ENCODE measurements around the gene SLC25A25. TPM values are rescaled to one million over a fixed set of nuclear protein-coding genes. Genes with fewer than 3 reads are reported as not detected.

Gene SLC25A25
- total and polyA plus RNA-seq, 2 donors (not counting 3 experiments of a cell fraction or from before 2014, with no cell fraction given), result 18.1 to 20.2 TPM

- intact Hi-C loops (cut with micrococcal nuclease) (no loop called here), dilution Hi-C loops (cut with MboI; ENCODE audit: extremely low pct_ligation_motif_present, low sequenced_read_pairs) (no loop called here)
- H3K9me3 ChIP-seq (replicated peaks; ENCODE audit: control insufficient read depth, insufficient read depth, low read length), result no peaks in the 10 kb centered on the region
- H3K4me3 ChIP-seq (replicated peaks in 1 of 3; ENCODE audit: insufficient read depth in 1 of 3, low read depth in 1 of 3, low read length in 3 of 3), result no peak overlapping the region
- DNase-seq (ENCODE audit: low read depth, low spot score) (no peak), FAIRE-seq (no peak)
- H3K79me2 ChIP-seq (ENCODE audit: control insufficient read depth, insufficient read depth, low read length), result no peaks in the 10 kb centered on the region
- CTCF ChIA-PET, result interaction anchor here (2.0 kb wide), 1 partner anchor 29 kb away, joined by 7 read pairs; no protein-coding TSS in a partner anchor
- H4K20me1 ChIP-seq (replicated peaks; ENCODE audit: control insufficient read depth, extremely low read depth, insufficient read depth, low read length), result no peaks in the 10 kb centered on the region
- no peak overlapping the region for H3K4me2 ChIP-seq (ENCODE audit: insufficient read depth, low read length)
- H3K9me1 ChIP-seq (replicated peaks; ENCODE audit: control insufficient read depth, extremely low read depth, insufficient read depth, low read length), result no peaks in the 10 kb centered on the region
- H3K27me3 ChIP-seq (ENCODE audit: control insufficient read depth in 2 of 2, insufficient read depth in 2 of 2, low read length in 2 of 2), result no peaks in the 10 kb centered on the region
- H2AFZ ChIP-seq (ENCODE audit: low read depth, low read length), result no peak overlapping the region
- BruUV-seq (replicated peaks), result no TSS peak
- H3K9ac ChIP-seq (replicated peaks; ENCODE audit: extremely low read depth, insufficient read depth, low read length), result no peak overlapping the region
- H3K4me1 ChIP-seq (ENCODE audit: control insufficient read depth, extremely low read depth, insufficient read depth, low read length), result no peaks in the 10 kb centered on the region
- POLR2A ChIA-PET, result no interaction called here
- H3K36me3 ChIP-seq (ENCODE audit: control insufficient read depth in 2 of 2, extremely low read depth in 1 of 2, insufficient read depth in 2 of 2, low read length in 2 of 2), result no peaks in the 10 kb centered on the region
- TF ChIP-seq MYC (IDR thresholded peaks at IDR 0.05; ENCODE audit: low read depth, low read length) (no peak), GATA2 (IDR thresholded peaks at IDR 0.05; ENCODE audit: insufficient read depth, insufficient read length, low read depth, low read length) (no peak), FOS (IDR thresholded peaks at IDR 0.05; ENCODE audit: borderline replicate concordance, insufficient read depth, low read length) (no peak), POLR2AphosphoS5 (IDR thresholded peaks at IDR 0.05; ENCODE audit: insufficient read depth, low read depth, low read length) (no peak), CTCF (IDR thresholded peaks at IDR 0.05; ENCODE audit: extremely low read depth in 1 of 2, insufficient read depth in 1 of 2, low read depth in 1 of 2, low read length in 2 of 2) (no peak)
- TF ChIP-seq, protein P1, sequence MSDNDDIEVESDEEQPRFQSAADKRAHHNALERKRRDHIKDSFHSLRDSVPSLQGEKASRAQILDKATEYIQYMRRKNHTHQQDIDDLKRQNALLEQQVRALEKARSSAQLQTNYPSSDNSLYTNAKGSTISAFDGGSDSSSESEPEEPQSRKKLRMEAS (IDR thresholded peaks at IDR 0.05; ENCODE audit: insufficient read depth, insufficient read length), result no peak
- no peak overlapping the region for H3K27ac ChIP-seq (ENCODE audit: insufficient read depth, low read depth, low read length)
Measured at GRCh38 chr9:128146591-128147120, 78.6 kb downstream of the SLC25A25 start.

Measured in endothelial cell of umbilical vein (primary cell).